NCI-H460 (cell line): Measurements from ENCODE around the gene GAPDHS. TPM values are rescaled to one million over a fixed set of nuclear protein-coding genes. Genes with fewer than 3 reads are reported as not detected.

Experiments used
- DNase-seq: peaks from one replicate; pipeline ENCODE4 v3.0.0-alpha.2; 2016; ENCODE audit warnings: low read depth; ENCODE audit errors: extremely low read depth
- total RNA-seq: library from RNA; depleted of rRNA; stranded (reverse); fragments of >200 nt; shearing (Covaris generic); gene quantifications from 2 replicates; pipeline ENCODE4 v1.2.3, GENCODE V29; 2014

Gene GAPDHS
- total RNA-seq, 1 experiment from 2014 or later: not detected

DNA sequence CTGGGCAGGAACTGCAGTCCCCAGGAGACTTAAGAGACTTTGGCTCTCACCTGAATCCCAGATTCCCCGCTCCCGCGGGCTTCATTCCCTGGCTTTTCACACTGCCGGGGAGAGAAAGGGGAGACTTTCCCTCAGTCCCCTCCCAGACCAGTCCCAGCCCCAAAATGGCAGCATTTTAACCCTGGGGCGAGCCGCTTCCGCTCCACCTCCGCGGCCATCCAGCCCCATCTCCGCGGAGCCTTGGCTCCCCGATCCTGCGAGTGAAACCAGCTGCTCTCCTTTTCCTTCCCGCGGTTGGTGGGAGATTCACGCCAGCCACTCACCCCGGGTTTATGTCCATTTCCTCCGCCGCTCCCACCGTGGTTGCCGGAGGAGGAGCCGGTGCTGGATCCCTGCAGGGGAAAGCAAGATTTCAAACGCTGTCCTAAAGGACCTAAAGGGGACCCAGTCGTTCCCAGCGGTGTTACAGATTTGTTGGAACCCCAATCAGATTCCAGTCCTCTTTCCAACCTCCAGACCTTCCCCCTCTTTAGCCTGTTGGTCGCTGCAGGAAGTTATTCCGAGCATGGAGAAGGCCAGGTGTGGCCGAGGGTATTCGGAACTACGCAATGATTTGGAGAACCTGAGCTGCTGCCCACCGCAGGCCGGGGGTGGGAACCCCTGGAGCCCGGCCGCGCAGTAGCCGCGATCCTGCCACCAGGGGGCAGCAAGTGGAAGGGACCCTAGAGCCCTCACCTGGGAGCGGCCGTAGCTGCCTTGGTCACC is 23.2 kb upstream of the GAPDHS start:
- peak; percentile 48 for DNase-seq

DNA sequence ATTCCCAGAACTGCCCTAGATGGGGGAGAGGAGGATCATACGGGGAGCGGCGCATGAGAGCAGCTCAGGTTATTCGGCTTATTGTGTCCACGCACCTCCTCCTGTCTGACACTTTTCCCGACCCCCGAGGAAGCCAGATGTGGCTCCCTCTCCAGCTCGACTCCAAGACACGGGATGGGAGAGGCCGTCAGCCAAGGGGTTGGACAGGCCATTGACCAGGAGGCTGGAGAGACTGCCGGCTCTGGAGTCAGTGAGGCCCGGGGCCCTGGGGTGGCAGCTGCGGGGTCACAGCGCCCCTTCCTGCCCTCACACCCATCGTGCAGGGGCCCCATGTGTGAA is 22.7 kb upstream of the GAPDHS start:
- no peak for DNase-seq

DNA sequence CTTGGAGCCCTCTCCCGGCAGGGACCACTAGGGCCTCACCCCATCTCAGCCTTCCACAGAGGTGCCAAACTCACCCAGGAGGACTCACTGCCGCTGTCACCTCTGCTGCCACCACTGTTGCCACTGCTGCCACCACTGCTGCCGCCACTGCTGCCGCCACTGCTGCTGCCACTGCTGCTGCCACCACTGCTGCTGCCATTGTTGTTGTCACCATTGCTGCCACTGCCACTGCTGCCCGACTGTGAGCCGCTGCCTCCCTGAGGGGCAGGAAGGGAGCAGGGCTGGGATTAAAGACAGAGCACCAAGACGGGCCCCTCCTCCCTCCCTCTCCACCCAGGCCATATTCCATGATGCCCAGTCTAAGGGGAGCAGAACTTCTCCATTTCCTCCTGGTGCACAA is 21.9 kb upstream of the GAPDHS start:
- no peak for DNase-seq

DNA sequence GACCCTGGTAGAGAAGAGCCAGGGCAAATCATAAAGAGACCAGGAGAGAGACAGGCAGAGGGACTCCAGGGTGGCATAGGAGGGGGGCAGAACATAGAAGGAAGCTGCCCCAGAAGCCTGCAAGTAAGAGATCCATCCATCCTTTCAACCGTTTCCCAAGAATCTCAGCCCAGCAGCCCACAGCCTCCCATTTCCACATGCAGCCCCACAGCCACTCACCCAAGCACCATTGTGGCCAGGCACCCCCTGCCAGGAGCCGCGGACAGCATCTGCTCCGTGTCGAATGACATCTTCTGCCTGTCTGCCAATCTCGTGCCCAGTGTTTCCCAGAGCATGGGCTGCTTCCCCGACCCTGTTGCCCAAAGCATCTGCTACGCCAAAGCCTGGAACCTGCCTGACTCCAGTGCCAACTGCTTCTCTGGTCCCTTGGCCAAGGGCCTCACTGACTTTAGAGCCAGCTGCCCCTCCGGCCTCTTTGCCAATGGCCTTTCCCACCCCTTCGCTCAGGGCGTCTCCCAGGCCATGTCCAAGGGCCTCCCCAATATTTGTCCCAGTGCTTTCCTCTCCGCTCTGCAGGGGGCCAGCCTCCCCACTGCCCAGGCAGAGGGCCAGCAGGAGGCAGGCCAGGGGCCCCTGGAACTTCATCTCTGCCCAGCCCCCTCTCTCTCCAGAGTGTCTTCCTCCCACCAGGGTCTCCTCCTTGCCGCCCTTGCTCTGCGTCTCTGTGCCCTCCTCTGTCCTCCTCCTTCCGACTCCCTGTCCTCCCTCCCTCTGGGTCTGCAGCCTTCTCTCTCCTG is 20.2 kb upstream of the GAPDHS start:
- DNase-seq: no peak

DNA sequence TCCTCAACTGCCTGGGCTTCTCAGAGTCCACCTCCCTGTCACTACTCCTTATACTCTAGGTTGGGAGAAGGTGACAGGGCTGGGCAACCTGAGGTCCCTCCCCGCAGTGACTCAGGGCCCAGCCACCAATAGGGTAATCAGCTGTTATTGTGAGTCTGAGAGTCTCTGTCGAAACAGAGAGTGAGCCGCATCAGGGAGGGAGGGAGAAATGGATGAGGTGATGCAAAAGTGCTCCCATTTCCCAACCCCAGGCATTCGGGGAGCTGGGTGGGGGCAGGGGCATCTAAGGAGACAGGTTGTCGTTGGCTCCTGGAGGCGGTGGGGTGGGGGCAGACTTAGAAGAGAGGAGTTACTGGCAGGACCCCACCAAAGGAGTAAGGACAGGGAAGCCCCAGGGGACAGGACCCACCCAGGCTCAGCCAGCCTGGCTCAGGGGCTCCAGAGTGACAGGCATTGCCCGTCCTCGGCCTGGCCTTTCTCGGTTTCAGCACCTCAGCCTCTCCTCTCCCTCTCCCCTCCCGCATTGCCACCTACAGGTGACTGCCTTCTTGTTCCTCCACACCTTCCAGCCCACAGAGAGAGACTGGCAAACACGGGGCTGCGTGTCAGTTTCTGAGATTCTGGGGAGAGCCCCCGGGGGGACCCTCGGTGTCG is 19.5 kb upstream of the GAPDHS start, which contains the start of gene DMKN:
TSS of gene DMKN (minus strand) at position 22 of the 654 bp plus-strand sequence. CDS start 174 bp downstream, outside the sequence.
- DNase-seq: no peak

DNA sequence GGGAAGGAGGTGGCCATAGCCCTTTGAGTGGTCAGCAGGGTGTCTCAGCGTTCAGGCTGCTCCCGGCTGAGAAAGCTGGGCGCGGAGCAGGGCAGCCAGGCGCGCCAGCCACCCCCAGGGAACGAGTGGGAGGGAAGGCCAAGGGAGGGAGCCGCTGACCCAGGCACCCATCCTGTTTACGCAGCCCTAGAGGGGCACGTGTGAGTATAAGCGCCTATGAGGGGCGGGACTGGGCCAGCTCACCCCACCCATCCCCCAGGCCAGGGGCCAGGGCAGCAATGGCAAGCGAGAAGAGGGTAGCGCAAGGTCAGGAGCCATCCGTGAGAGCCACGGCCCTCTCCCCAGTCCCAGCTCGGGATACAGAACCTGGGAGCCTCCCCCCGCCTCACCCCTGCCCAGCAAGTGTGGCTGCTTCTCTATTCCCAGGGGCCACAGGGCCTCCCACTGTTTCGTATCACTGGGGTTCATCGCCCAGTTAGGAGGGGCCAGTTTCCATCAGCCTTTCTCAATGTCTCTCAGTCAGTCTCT is 18.9 kb upstream of the GAPDHS start:
- no peak for DNase-seq

DNA sequence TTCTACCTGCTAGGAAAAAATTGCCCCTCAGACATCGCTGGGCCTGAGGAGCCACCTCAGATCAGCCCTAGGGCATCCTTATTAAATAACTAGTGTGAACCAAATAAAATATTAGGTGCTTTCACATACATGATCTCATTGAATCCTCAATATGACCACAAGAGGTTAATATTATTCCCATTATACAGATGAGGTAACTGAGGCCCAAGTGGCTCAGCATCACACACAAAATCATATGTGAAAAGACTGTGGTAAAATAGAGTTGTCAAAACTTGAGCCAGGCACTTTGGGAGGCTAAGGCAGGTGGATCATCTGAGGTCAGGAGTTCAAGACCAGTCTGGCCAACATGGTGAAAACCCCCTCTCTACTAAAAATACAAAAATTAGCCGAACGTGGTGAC is 16.9 kb upstream of the GAPDHS start:
- DNase-seq: no peak

DNA sequence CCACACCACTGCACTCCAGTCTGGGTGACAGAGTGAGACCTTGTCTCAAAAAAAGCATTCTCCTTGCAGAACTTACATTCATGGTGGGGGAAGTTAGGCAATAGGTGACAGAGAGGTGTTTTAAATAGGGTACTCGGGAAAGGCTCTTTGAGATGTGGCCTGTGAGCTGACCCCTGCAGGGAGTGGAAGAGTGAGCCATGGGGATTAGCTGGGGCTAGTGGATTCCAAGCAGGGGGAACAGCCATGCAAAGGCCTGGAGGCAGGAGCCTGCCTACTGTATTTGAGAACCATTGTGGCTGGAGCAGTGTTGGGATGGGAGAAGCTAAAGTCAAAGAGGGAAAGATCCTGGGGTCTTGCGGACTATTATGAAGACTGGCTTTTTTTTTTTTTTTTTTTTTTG is 15.9 kb upstream of the GAPDHS start:
- no peak for DNase-seq

DNA sequence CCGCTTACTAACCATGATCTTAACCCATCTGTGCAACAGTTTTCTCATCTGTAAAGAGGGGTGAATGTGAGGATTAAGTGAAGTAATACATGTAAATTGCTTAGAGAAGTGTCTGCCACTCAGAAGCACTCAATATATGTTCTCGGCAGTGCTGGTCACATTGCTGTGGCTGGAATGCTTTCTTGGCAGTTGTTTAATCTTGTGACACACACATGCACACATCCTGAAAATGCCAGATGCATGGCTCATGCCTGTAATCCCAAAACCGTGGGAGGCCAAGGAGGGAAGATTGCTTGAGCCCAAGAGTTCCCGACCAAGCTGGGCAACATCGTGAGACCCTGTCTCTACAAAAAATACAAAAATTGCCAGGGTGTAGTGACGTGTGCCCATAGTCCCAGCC is 14.9 kb upstream of the GAPDHS start:
- no peak for DNase-seq

DNA sequence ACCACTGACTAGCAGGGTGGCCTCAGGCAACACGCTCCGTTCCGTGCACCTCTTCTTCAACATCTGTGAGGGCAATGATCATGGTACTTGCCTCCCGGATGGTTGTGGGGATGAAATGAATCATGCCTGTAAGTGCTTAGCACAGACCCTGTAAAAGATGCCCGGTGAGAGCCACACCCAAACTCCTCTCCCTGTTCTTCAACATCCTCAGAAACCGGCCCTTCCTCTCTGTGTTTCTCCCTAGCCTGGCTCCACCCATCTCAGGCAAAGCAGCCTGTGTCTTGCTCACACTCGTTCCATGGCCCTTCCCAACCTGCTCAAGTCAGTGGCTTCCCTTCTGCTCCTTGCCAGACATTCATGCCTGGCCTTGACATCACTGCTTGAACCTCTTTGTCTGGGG is 14.0 kb upstream of the GAPDHS start:
- no peak for DNase-seq

DNA sequence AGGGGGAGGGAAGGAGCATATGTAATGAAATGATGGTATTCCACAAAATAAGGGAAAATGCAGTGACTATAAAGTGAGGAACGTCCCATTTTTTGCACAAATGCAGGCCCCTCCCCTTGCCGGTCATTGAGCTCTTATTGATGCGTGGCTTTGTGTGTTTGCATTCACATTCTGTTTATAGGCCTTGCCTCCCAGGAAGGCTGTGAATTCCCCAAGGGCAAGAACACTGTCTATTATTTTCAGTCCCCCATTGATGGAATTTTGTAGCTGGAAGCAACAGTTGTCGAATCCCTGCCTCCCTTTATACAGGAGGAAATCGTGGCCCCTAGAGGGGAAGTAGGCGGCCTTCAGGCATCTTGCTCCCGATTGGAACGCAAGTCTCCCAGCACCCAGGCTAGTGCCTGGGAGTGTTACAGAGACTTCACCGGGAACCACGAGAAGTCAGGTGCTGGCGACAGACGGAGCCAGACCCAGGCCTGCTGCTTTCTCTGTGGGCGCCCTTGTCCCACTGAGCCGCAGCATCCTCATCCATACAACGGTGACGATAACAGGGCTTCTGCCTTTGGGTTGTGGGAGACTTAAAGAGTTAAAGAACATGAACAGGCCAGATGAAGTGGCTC is 12.0 kb upstream of the GAPDHS start:
- no peak for DNase-seq

DNA sequence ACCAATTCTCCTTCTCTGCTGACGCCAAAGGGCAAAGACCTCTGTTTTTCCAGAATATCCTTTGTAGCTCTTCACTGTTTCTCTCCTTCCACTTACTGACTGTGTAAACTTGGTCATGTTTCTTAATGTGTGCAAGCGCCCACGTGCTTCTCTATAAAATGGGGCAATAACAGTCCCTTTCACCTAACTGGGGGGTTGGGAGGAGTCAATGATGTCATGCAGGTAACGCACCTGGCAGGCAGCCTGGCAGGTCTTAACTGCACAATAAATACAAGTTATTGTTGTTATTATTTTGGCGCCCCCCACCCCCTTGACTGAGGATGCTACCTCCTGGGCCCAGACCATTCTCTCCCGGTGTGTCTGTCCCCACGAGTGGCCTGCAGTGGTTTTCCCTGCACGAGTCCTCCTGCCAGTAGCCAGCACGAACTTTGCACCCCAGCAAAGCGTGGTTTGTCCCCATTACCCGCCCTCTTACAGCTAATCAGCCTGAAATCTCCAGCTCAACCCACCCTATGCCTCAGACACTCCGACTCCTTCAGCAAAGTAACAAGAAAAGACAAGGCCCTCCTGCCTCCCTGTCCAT is 10.4 kb upstream of the GAPDHS start:
- DNase-seq: no peak

DNA sequence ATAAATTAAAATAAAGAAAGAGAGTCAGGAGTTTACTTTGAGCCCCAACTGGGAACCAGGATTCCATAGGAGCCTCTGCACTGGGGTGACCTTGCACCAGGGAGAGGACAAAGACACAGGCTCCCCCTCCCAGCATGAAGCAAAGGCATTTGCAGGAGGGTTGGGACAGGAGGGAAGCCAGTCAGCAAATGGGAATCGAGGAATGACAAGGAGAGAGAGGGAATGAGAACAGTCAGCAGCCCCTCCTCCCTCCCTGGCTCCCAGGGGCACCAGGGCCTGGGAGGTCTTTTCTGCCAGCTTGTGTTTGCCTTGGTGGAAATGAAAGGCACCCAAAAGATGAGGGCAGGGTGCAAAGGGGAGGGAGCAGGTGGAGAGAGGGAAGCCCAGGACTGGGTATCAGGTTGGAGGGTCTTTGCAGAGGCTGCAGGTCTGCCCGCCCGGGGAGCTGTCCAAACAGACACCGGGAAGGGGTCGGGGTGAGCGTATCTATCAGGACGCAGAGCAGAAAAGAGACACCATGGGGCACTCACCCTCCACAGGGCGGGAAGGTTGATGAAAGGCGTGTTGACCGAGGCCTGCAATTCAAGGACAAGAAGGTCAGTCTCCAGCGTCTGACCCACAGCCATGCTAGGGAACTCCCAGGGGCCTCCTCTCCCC is 8.9 kb upstream of the GAPDHS start:
- DNase-seq: no peak

DNA sequence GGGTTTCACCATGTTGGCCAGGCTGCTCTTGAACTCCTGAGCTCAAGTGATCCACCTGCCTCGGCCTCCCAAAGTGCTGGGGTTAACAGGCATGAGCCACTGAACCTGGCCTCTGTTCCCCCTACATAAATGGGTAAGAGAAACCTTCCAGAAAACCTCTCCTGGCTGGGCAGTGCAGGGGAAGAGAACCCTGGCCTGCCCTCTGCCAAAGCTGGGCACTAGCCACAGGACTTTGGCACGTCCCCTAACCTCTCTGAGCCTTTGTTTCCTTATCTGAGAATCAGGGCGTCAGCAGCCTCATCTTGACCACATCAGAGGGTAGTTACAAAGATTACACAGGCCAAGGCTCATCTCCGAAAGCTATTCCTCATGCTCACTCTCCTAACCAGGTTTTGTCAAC is 7.4 kb upstream of the GAPDHS start:
- no peak for DNase-seq

DNA sequence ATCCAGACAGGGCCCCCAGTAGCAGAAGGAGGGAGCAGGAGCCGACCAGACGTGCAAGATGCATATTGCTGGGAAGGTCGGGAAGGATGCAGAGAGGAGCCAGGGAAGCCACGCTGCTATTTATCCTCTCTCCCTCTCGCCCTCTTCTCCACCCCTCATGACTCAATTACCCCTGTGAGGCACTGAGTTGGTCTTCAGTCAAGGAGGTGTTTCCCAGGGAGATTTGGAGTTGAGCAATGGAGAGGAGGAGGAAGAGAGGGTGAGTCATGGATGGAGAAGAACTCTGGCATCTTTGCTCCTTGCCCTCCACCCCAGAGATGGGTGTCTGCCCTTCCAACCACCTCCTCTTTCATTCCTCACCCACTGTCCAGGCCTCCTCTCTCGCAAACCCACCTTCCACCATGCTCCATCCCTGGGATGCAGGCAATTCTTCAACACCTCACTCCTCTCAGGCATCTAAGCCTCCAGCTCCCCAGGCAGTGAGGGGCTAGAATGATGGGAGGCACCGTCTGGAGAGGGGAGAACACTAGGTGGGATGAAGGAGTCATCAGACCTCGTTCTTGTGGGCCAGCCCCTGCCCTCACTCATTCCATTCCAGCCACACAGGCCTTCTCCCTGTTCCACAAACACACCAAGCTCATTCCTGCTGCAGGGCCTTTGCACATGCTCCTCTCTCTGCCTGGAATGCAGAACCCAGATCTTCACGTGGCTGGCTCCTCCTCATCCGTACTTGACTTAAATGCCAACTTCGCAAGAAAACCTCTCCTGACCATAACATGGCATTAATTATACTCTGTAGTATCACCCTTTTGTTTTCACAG is 4.8 kb upstream of the GAPDHS start, which contains the start of gene SBSN:
TSS of gene SBSN (minus strand) at position 94 of the 821 bp plus-strand sequence. CDS start at position 64, 30 bp downstream.
- DNase-seq: no peak

DNA sequence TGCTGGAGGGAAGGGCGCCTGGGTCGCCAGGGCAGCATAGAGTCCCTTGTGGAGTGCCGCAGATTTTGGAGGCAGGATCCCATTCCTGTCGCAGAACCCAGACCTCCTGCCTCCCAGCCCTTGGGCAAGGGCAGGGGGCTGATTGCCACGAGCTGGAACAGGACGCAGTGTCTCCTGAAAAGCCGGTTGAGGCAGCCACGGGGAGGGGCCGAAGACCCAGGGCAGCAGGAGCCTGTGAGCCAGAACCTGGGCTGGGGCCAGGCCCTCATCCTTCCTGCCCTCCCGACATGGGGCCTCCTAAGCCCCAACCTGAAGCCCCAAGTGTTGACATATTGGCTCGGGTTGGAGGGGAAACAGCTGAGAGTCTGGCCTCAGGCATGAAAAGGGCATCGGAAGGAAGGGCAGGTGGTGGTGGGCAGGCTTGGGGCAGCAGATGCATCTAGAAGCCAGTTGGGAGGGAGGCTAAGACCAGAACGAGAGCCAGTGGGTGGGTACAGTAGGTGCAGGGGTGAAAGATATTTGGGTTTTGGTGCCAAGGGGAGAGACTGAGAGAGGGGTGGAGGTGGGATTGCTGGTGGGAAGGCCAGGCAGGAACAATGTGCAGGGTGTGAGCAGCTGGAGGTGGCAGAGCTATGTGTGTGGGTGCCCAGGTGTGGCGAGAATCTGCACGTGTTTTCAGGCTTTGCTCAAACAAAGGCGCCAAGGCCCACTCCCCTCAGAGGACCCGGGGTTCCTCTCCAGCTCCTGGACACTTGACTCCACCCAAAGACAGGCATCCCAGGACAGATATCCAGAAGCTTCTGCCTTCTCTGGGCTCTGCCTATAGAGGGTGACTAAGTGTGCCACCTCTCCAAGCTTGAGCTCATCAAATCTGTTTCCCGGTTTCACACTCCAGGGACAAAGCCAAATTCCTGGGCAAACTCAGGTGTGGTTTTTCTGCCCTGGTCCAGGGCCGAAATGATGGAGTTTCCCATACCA is 3.7 kb upstream of the GAPDHS start:
- no peak for DNase-seq

DNA sequence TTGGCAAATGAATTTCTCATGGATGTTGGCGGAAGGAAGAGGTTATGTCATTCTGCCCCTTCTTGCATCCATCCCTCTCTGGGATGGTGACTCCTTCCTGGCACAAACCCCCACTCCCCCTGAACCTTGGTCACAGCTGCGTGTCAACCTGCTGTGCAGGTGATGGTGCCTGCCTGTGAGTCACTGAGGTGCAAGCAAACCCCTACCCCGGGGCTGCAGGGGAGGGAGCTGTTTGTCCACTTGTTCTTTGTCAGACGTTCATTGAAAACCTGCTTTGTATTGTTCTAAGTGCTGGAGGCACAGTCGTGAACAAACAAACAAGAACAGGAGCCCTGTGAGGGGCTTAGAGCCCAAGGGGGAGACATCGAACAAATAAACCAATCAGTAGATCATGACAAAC is 2.0 kb upstream of the GAPDHS start:
- no peak for DNase-seq
